CD4-positive, alpha-beta T cell treated with Interleukin-4 for 1 hour (primary cell): ENCODE data around the gene ERC1.

Experiments used
- DNase-seq, 2 donors: peaks; one replicate each; pipeline ENCODE4 v3.0.0-alpha.2; 2020 to 2022

ERC1 gene

DNA sequence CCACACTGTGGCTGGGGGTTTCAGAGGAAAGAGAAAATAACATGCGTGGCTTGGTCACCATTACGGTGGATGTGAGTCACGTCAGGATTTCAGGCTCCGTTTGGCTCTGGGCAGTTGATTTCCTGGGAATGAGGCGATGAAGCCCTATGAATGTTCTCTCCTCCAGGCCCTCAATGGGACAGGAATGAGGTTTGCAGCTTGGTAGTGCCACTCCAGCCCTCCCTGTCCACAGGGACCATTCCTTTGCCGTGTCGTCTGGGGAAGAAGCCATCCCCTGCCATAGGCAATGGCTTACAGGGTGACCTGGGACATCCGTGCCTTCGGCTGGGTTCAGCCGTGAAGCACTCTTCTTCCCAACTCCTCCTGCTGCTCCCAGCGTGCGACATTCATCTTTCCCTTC lies 508.3 kb downstream of the ERC1 start:
- no peak for DNase-seq

DNA sequence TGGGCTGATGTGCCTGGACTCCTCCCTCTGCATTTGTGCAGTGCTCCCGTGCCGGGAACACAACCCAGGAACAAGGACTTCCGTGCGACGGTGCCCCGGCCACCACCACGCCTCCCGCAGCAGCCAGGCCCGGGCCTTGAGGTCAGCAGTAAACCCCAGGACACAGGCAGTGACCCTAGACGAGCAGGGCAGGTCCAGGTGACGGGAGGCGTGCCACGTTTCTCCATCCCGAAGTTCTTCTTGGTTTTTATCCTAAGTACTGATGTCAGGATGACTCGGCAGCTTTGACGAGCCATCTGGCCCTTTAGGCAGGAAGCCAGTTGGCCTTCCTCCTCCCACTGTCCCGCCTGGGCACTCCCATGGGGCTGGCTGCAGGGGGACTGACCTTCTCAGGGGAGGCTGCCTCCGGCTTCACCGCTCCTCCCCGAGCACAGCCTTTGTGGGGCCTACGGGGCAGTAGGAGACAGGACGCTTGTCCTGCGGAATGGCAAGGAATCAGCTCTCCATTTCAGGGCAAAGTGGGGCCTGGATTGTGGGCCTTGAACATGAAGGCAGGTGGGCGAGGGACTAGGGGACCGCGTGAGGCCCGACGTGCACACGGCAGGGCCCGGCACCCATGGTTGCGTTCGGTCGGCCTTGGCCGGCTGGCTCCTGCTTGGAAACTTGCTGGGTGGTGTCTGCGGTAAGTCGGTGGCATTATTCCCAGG lies 509.2 kb downstream of the ERC1 start:
- DNase-seq, result no peak

DNA sequence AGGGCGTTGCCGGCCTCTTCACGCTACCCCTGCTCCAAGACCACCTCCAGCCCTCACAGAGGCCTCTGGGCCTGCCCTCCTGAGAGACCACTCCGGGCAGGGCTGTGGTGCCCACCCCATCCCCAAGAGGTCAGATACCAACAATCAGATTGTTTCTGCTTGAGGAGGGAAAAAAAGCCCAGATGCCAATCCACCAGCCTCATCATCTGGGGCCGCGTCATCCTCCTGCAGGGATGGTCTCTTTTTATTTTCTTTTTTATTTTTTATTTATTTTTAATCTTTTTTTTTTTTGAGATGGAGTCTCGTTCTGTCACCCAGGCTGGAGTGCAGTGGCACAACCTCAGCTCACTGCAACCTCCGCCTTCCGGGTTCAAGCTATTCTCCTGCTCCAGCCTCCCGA lies 510.0 kb downstream of the ERC1 start:
- no peak for DNase-seq

DNA sequence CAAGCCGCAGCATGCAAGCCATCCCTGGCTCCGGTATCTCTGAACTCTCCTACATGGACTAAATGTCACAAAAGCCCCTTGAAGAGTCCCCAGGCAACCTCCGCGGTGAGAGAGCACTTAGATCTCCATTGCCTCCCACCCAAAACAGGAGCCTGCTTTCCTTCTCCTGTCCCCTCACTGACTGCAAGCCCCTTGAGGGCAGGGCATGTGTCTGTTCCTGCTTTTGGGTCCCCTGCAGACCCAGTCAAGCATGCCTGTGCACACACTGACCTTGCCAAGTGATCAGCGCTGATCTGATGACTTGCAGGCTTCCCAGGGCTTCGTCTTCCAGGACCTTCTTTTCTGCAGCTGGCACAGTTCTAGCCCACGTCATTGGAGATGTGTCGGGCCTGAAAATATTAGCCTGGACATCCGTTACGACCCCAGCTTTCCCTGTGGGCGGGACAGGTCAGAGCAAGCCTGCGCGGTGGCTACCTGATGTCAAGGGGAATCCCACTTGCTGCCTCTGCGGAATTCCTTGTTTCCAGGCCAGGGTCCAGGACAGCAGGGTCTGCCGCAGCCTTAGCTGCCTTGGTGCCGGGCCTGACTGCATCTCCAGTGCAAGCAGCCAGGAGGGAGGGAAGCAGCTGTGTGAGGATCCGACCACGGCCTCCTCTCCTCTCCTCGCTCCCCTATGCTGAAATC lies 510.8 kb downstream of the ERC1 start:
- no peak for DNase-seq

DNA sequence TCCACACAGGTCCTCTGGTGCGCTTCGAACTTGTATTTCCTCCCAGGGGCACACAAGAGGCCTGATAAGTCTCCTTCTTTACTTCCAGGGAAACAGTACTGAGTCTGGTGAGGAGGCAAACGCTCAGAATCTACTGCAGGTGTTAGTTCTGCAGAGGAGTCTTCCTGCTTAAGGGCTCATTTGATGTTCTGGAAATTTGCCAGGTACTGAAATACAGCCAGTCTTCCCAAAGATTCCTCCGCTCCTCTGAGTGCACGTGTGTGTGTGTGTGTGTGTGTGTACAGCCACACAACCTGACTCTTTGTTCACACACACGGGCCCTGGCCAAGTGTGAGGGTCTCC lies 511.3 kb downstream of the ERC1 start:
- DNase-seq, result no peak

DNA sequence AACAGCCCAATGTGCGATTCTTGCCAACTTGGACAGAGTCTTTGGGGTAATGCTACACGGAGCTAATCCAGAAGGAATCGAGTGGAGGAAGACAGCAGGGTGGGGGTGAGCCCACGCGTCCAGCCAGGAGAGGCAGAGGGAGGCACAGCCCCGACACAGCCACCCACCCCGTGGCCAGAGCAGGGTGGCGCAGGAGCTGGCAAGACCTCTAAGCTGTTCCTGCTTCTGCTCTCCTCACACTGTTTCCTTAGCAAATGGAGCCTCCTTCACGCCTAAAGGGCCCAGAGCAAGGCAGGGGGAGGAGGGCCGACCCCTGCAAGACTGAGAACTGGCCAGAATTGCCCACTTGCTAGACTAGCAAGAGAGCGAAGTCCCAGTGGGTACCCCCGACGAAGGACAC lies 511.8 kb downstream of the ERC1 start:
- no peak for DNase-seq

DNA sequence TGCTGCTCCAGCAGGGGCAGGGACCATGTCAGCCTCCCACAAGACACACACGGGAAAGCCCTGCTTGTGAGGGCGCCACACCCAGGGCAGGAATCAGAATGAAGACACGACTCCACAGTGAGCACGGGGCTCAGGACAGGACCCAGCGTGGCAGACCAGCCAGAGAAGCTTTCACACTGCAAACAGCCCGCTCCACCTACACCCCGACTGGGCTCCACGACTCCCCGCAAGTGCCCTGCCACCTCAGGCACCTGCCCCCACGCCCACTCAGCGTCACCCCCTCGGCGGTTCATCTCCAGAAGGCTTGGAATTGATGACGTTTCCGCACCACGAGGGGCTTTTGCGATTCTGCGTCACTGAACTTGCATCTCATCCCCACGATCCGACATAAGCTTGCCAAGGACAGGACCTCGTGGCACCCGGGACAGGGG lies 512.3 kb downstream of the ERC1 start:
- no peak for DNase-seq

DNA sequence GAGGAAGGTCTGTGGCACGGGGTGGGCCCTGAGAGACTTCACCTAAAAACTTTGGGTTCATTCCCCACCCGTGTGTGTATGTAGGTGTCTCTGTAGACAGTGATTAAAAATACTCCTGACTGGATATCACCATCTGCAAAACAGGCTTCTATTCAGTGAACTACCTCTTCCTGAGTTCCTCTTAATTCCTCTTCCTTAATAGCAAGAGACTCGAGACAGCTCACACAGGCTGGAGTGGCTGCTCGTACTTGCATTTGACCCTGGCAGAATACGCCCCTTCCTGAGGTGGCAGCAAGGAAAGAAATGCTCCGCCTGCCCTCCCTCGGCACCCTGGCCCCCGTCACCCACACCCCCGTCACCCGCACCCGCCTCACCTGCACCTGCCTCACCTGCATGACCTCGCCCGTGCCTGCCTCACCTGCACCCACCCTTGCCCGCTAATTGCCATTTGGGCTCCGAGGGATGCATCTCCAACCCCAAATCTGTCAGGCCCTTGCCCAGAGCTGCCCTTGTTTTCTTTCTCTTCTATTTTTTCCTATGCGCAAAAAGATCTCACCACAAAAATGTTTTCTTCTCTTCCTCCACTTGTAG lies 513.4 kb downstream of the ERC1 start:
- no peak for DNase-seq

DNA sequence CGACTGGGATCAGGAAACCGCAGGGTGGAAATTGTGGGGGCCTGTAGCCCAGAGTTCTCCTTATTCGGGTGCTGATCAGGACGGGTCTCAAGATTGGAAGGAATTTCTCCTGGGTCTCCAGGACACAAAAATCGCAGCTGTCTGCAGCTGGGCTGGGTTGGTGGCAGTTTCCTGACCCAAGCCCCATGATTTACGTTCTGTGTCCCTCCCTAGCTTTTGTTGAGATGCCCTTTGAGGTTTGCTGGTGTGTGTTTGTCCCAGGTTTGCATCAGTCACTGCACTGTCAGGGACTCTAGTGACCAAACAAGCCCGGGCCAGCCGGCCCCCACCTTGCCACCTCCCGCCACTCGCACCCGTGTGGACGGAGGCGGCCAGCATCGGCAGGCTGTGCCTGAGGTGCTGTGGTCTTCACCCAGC lies 513.9 kb downstream of the ERC1 start:
- no peak for DNase-seq

DNA sequence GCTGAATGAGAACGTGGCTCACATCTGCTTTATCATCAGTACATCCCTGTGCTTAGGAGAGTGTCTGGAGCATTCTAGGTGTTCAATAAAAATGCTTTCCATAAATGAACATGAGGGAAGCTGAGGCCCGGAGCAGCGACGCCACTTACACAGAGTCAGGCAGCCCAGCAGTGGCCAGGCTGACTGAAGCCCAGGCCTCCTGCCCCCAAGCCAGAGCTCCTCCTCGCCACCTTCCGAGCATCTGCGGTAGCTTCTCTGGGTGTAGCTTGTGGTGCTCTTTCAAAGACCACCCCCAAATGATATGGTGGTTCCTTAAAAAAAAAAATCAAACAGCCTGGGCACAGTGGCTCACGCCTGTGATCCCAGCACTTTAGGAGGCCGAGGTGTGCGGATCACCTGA lies 514.6 kb downstream of the ERC1 start:
- no peak for DNase-seq

DNA sequence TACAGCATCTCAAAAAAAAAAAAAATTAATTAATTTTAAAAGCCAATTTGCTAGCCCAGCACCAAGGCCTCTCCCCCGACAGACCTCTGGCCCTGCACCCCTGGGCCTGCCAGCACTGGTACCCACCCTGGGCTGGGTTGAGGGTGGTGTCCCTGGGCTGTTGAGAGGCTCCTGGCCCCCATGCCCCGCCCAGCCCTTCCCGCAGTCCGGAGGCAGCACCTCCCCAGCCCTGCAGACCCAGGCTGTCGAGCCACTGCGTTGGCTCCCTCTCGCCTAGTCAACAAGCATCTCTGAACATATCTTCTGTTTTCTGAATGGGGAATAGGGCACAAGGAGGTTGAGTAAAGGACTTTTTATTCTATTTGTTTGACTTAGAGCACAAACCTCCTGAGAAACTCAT lies 516.3 kb downstream of the ERC1 start:
- no peak for DNase-seq

DNA sequence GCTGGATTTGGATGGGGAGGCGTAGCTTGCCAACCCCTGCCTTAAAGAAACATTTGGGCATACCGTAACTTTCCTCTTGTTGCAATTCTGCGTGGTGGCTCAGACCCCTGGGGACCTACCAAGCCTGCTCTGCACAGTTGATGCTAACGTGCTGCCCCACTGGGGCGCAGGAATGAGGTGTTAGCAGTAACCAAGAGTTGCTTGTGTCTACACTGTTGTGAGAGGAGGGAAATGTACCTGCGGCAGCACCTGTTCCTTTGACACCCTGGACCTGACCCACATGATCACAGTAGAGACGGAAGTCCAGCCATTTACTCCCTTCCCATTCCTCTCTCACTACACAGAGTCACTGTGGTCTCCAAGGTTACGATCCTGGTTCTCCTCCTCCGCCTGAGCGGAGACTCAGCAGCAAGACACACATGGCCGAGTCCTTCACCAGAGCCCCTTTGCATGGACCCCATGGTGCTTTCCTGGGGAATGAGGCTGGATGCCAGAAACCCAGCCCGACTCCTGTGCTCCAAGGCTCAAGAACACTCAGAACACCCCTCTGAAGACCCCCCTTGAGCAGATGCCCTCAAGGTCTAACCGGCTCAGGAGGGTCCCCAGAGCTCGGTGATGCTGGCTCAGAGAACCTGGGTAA lies 518.5 kb downstream of the ERC1 start:
- DNase-seq, result no peak

DNA sequence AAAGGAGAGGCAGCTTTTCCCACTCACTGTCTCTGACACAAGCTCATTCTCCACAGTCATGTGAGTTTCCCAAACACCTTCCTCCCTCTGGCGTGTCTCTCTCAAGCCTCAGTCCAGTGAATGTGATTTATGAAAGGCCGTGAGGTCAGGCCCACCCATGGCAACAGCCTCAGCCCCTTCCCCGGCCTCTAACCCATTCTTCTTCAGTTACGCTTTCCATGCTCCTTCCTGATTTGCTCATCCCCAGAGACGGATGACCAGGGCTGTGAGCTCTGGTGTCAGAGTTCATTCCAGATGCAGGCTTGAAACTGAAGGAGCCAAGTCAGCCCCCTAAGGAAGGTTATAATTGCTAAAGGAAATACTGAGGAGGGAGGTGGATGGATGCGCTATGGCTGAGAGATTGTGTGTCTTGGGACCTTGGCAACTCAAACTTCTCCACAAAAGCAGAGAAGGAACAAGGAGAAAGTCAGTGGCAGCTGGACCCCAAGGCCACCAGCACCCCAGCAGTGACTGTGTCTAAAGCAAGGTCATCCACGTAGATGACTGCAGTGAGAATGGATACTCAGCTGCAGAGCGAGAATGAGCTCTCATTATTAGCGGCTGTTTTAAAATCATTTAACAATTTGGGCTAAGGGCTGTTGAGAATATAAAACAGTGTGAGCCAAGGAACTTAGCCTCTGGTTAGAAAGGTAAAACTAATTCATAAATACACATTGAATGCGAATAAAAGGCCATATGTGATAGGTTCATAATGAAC lies 519.2 kb downstream of the ERC1 start:
- no peak for DNase-seq

DNA sequence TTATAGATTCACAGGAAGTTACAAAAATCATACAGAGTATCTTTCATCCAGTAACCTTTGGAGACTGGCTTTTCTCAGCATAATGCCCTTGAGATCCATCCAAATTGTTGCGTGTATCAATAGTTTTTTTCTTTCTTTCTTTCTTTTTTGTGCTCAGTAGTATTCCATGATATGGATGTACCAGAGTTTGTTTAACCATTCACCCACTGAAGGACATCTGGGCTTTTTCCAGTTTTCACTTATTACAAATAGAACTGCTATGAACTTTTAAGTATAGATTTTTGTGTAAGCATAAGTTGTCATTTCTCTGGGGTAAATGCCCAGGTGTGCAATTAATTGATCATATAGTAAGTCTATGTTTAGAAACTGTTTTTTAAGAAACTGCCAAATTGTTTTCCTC lies 524.0 kb downstream of the ERC1 start:
- DNase-seq, result no peak

DNA sequence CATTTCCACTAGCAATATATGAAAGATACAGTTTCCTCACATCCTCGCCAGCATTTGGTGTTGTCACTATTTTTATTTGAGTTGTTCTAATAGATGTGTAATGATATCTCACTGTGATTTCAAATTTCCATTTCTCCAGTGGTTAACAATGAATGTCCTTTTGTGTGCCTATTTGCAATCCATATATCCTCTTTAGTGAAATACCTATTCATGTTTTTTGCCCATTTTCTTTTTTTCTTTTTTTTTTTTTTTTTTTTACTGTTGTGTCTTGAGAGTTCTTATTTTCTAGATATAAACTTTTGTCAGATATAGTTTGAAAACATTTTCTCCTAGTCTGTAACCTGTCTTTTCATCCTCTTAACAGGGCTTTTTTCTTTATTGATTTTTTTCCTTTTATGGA lies 524.4 kb downstream of the ERC1 start:
- no peak for DNase-seq

DNA sequence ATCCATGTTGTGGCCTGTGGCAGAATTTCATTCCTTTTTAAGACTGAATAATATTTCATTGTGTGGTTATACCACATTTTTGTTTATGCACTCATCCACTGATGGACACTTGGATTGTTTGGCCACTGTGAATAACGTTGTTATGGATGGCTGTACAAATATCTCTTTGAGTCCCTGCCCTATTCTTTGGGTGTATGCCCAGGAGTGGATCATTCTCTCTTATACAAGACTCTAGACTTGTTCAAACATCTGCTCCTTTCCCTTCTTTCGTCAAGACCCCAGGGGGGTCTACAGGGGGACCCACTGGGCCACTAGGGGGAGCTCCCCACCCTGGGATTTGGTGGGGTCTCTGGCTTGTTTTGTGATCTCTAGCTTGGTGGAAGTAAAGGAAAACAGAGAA lies 526.0 kb downstream of the ERC1 start:
- DNase-seq, result no peak

DNA sequence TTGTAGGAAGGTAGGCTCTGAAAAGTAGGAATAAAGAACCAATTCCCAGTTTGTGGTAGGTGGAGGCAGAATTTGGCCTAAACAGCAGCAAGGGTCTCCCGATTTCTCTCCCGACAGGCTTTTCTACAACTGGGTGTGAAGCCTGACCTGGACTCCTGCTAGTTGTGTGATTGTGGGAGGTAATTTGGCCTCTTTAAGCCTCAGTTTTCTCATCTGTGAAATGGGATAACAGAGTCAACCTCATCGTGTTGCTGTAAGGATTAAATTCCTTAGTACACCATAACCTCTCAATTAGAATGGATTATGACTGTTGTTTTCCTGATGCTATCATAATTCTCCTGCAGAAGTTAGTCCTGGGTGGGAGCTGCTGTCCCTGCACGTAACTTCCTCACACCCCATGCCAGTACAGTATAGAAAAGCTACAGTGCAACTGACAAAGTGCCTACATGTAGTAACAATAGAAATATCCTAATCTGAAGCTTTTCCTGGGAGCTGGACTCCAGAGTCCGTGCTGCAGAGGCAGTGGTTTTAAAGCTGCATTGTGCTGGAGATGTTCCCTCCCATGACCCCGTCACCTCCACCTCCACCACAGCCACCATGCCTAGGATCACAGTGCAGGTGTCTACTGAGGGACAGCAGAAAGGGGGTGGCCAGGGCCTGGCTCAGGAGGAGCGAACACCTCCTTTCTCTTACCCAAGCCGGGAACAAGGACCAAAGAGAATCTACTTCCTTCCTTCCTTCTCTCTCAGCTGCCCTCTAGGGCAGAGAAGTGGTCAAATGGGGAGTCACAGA lies 526.9 kb downstream of the ERC1 start:
- no peak for DNase-seq

DNA sequence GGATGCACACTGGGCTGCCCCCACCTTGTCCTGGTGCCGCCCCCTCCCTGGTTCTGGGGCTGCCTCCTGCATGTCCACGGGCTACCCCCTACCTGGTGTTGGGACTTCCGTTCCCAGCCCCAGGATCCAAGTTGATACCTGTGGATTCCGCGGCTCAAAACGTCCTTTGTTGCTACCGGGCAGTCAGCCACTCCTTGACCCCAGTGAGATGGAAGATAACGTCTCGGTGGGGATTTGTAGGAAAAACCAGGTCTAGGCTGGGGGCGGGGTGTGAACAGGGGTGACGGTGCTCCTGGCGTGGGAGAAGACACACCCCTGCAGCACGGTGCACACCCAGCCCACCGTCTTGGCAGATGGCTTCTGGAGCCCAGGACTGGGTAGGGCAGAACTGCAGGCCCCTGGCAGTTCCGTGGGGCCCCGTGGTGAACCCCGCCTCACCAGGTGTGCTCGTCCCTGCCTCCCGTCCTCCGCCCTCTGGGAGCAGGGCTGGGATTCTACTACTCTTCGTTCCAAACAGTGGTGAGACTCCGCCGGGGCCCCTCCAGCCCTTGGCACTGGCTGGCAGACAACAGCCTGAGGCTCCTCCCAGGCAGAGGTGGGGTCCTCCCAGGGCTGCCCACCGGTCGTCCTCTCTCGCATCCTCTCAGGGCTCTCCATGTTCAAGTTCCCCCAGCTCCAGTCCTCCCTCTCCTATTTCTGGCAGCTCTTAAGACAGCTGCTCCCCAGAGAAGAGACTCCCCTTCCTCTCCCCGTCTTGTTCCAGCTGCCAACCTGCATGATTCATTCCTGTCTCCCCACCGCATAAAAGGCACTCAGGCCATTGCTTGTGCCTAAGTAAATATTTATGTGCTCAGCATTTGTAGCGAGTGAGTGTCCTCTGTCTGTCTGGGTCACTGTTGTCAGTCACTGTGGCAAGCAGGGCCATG lies 527.8 kb downstream of the ERC1 start:
- DNase-seq, result no peak

DNA sequence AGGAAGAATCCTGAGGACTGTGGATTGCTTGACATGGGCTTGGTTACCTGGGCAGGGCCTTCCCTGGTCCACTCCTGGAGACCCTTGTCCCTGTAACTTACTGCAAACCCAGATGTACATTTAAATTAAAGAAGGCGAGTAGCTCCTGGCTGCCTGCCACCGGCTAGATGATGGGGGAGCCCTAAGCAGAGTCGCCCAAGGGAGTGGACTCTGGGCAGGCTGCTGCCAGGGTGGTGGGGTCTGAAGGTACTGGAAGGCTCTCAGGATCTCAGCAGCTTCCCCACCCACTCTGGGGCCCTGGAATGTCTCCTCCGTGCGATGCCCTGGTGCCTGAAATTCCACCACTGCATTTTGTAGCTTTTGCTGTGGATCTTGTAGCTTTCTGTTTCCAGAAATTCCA lies 528.6 kb downstream of the ERC1 start:
- no peak for DNase-seq

DNA sequence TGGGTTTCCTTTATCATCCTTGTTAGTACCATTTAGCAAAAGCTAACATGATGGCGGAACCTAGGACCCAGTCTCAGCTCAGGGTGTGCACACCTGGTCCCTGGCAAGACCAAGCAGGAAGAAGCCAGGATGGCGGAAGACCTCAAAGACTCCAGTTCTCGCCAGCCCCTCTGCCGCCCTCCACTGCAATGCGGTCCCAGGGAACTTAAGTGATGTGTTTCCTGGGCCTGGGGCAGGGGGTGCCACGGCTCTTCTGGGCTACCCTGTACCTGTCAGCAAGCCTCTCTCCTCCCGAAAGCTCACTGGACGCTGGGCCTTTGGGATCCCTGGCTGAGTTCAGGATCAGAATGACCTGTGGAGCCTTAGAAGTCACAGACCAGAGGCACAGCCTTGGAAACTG lies 532.0 kb downstream of the ERC1 start:
- no peak for DNase-seq

DNA sequence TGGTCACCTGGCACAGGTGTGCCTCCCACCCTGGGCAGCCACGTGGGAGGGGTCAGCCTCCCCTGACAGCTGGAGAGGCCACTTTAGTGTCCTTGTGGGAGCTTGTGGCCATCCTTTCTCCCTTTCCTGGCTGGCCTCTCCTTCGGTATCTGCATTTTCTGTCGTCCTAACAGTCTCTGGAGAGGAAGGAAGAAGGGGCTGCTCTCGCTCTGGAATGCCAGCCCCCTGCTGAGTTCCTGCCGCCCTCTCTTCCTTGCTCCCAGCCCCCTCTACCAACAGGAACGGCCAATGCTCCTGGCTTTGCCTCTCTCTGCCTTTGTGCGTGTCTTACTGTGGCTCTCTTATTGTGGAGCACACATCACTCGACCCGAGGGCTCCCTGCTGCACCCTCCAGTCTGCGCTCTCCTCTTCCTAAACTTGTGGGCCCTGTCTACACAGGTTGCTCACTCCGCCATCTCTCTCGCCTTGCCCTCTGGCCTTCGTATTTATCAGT lies 532.6 kb downstream of the ERC1 start:
- DNase-seq, result no peak
